Prostate gland (tissue), 2 donors: ENCODE measurements around the gene DDX55.

Experiments used
- CTCF ChIP-seq, 4 experiments: fragments of 200-600 bp in 2 of 4; fragments of 450-650 bp in 2 of 4; sonication (generic) in 2 of 4; IDR thresholded peaks; 1 replicate in 3 of 4; 2 replicates in 1 of 4; pipeline ENCODE4 v1.5.1; 2016 to 2019; ENCODE audit warnings: antibody characterized with exemption in 4 of 4, mild to moderate bottlenecking in 2 of 4, moderate library complexity in 2 of 4
- POLR2A ChIP-seq: fragments of 450-650 bp; IDR thresholded peaks from one replicate; pipeline ENCODE4 v1.6.1; 2016; ENCODE audit warnings: antibody characterized with exemption, mild to moderate bottlenecking
- POLR2AphosphoS5 ChIP-seq: sonication (generic); formaldehyde crosslinking; IDR thresholded peaks from one replicate; pipeline ENCODE4 v1.6.1; 2017; ENCODE audit warnings: antibody characterized with exemption

- TF ChIP-seq CTCF (IDR thresholded peaks at IDR 0.05) (no peak), POLR2A (no peak), POLR2AphosphoS5 (no peak)
Measured at GRCh38 chr12:123617580-123617979, 15.7 kb downstream of the DDX55 start.
